Prostate gland (tissue), 2 donors: ENCODE measurements around the gene ITGA8. TPM values are rescaled to one million over a fixed set of nuclear protein-coding genes. Genes with fewer than 3 reads are reported as not detected.

Experiments
- DNase-seq: peaks from one replicate; pipeline ENCODE4 v3.0.0-alpha.2; 2019; ENCODE audit warnings: low spot score
- H3K27ac ChIP-seq, 2 donors: fragments of 200-600 bp; sonication (generic); 2 replicates each; pipeline ENCODE4 v1.5.1; 2017 to 2019
- H3K27me3 ChIP-seq: fragments of 200-600 bp; sonication (generic); replicated peaks from 2 replicates; pipeline ENCODE4 v1.5.1; 2019; ENCODE audit not compliant: insufficient read depth
- H3K36me3 ChIP-seq, 2 donors: fragments of 200-600 bp; sonication (generic); 1 replicate in 1 of 2; 2 replicates in 1 of 2; pipeline versions ENCODE4 v1.5.1 to v1.8.1; 2017 to 2019
- H3K4me1 ChIP-seq: fragments of 200-600 bp; sonication (generic); replicated peaks from 2 replicates; pipeline ENCODE4 v1.5.1; 2019
- H3K4me3 ChIP-seq, 2 donors: fragments of 200-600 bp; sonication (generic); 2 replicates each; pipeline ENCODE4 v1.5.1; 2017 to 2019
- H3K9me3 ChIP-seq: fragments of 200-600 bp; sonication (generic); 2 replicates; pipeline ENCODE4 v1.5.1; 2017
- POLR2A ChIP-seq: fragments of 450-650 bp; IDR thresholded peaks from one replicate; pipeline ENCODE4 v1.6.1; 2016; ENCODE audit warnings: antibody characterized with exemption, mild to moderate bottlenecking
- POLR2AphosphoS5 ChIP-seq: sonication (generic); formaldehyde crosslinking; IDR thresholded peaks from one replicate; pipeline ENCODE4 v1.6.1; 2017; ENCODE audit warnings: antibody characterized with exemption
- WGBS: methylation state at CpG from one replicate; pipeline ENCODE4 v1.1.5; 2018; 5-methylcytosine and 5-hydroxymethylcytosine counted together
- intact Hi-C: fragments of 100-400 bp; cut with DNase I; formaldehyde crosslinking; loops from one replicate; pipeline ENCODE4 v1.14.2; 2022
- total RNA-seq, 2 donors: library from RNA; depleted of rRNA; stranded (reverse); fragments of >200 nt; gene quantifications; one replicate each; pipeline ENCODE4 v1.1.0, GENCODE V29; 2016
- TF ChIP-seq, protein P1 (sequence below), 4 experiments: fragments of 200-600 bp in 2 of 4; fragments of 450-650 bp in 2 of 4; sonication (generic) in 2 of 4; IDR thresholded peaks; 1 replicate in 3 of 4; 2 replicates in 1 of 4; pipeline ENCODE4 v1.5.1; 2016 to 2019; ENCODE audit warnings: antibody characterized with exemption in 4 of 4, mild to moderate bottlenecking in 2 of 4, moderate library complexity in 2 of 4

Gene ITGA8
- total RNA-seq, 2 donors from 2014 or later = 10.3 to 11.2 TPM

DNA sequence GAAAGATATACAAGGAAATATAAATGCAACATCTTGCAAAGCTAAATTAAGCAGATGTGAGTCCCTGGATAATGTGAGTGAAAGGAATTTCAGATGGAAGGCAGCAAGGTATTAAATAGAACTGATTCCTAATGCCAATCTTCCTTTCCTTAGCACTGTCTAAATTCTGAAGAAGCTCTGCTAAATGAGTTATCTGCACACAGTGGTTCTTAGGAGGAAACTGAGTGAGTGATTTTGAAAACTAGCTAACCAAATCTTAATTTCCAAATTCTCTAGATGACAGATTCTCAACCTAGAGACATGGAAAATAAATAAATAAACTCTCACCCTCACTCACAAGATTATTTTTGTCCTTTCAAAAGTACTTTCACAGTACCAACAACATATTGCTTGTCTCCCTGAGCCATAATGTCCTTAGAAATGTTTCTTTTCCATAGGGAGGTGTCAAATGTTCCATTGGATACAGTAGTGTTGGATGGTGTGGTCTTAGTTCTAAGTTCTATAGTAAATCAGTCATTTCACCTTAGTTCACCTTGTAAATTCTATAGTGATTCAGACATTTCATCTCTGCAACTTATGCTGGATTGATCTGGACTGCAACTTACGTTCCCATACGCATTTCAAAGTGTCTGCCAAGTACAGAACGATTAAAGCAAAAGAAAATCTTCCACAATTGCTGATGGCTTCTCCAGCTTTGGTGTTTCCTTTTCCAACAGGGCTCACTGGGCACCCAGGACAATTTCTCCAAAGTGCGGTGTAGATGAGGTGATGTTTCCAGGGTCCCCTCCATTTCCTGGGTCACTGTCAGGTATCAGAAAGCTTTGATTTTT lies 203.3 kb downstream of the ITGA8 start:
- 87% methylated on average over 4 of the region's 4 CpGs for whole genome bisulfite sequencing
- intact Hi-C loops = no loop called here
- no peak for DNase-seq
- Histone ChIP-seq H3K4me1 (peaks cover 9% of the 10 kb centered on the region), H3K27ac (no peak overlapping the region), H3K27me3 (no peaks in the 10 kb centered on the region), H3K4me3 (no peak overlapping the region), H3K36me3 (no peaks in the 10 kb centered on the region), H3K9me3 (no peaks in the 10 kb centered on the region)
- TF ChIP-seq, protein P1, sequence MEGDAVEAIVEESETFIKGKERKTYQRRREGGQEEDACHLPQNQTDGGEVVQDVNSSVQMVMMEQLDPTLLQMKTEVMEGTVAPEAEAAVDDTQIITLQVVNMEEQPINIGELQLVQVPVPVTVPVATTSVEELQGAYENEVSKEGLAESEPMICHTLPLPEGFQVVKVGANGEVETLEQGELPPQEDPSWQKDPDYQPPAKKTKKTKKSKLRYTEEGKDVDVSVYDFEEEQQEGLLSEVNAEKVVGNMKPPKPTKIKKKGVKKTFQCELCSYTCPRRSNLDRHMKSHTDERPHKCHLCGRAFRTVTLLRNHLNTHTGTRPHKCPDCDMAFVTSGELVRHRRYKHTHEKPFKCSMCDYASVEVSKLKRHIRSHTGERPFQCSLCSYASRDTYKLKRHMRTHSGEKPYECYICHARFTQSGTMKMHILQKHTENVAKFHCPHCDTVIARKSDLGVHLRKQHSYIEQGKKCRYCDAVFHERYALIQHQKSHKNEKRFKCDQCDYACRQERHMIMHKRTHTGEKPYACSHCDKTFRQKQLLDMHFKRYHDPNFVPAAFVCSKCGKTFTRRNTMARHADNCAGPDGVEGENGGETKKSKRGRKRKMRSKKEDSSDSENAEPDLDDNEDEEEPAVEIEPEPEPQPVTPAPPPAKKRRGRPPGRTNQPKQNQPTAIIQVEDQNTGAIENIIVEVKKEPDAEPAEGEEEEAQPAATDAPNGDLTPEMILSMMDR (IDR thresholded peaks at IDR 0.05) = no peak
- TF ChIP-seq POLR2AphosphoS5 = no peak
- TF ChIP-seq POLR2A = no peak

DNA sequence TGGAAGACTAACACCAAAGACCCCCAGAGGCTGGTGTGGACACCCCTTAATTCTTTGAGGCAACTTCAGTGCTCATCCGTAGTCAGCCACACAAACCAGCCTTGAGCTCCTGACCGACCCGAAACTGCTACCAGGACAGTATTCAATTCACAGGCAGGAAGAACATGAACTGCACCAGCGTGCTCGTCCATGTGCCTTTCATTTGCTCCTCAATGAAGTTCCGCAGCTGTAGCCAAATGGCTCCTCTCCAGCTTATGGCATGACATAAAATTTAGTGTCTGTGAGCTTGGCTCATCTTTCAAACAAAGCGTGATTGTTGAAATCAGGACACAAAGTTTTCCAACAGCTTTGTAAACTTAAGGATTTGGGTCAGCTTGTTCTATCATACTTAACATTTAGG lies 204.5 kb downstream of the ITGA8 start:
- intact Hi-C loops = no loop called here
- peak; percentile 86 for DNase-seq
- H3K4me3 ChIP-seq = no peak overlapping the region
- WGBS = 6% methylated on average over 7 of the region's 7 CpGs
- H3K4me1 ChIP-seq = peaks cover 9% of the 10 kb centered on the region
- TF ChIP-seq, protein P1 (IDR thresholded peaks at IDR 0.05) = no peak
- TF ChIP-seq POLR2AphosphoS5 (peak; percentile 88), POLR2A (no peak)
- no peaks in the 10 kb centered on the region for H3K27me3 ChIP-seq
- no peaks in the 10 kb centered on the region for H3K36me3 ChIP-seq
- peak overlapping the region in 1 of 2 donors; percentile 12 for H3K27ac ChIP-seq
- H3K9me3 ChIP-seq = no peaks in the 10 kb centered on the region

DNA sequence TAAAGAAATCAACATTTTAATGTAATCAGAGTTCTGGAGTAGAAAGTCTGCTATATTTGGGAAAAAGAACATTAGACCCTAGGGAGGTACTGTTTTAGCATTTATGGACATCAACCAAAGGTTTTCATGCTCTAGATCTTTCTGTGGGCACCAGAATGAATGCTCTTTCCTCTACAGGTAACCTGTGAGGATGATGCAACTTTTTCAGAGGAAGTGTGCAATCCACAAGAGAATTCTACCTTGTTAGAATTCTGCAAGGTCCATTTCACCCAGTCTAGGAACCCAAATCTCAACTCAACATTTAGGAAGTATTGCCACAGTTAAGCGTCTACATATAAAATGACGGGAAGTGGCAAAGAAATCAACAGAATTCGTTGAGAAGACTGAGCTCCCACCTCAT lies 208.8 kb downstream of the ITGA8 start:
- no peaks in the 10 kb centered on the region for H3K36me3 ChIP-seq
- peaks cover 9% of the 10 kb centered on the region for H3K4me1 ChIP-seq
- H3K9me3 ChIP-seq = no peaks in the 10 kb centered on the region
- no peak overlapping the region for H3K27ac ChIP-seq
- TF ChIP-seq POLR2AphosphoS5 (no peak), POLR2A (no peak)
- TF ChIP-seq, protein P1 (IDR thresholded peaks at IDR 0.05) = no peak
- no peaks in the 10 kb centered on the region for H3K27me3 ChIP-seq
- intact Hi-C loops = no loop called here
- 91% methylated on average over 3 of the region's 3 CpGs for WGBS
- H3K4me3 ChIP-seq = no peak overlapping the region
- no peak for DNase-seq

DNA sequence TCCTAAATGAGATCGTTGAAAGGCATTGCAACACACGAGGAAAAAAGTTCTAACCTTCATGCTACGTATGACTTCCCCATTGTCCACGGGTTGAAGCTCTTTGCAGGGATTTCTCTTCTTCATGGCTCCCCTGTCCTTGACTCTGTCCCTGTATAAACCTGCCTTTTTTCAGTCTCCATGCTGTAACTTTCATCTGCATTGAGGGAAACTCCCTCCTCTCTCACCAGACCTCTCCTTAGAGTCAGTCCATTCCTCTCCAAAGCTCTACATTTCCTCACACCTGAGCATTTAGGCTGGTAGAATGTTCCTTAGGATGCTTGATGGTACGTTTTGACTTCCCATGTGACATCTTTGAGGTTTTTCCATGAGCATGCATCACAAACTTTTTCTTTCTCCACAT lies 214.4 kb downstream of the ITGA8 start:
- H3K27ac ChIP-seq = no peak overlapping the region
- H3K4me1 ChIP-seq = no peaks in the 10 kb centered on the region
- H3K36me3 ChIP-seq = no peaks in the 10 kb centered on the region
- H3K4me3 ChIP-seq = no peak overlapping the region
- TF ChIP-seq POLR2AphosphoS5 (no peak), POLR2A (no peak)
- TF ChIP-seq, protein P1 (IDR thresholded peaks at IDR 0.05) = no peak
- no peak for DNase-seq
- H3K27me3 ChIP-seq = no peaks in the 10 kb centered on the region
- H3K9me3 ChIP-seq = no peaks in the 10 kb centered on the region
- WGBS = 92% methylated on average over 5 of the region's 5 CpGs
- intact Hi-C loops = no loop called here
